GM23338 (cell line): ENCODE results near the gene NF1.

Experiments used
- CTCF ChIP-seq, 2 experiments: fragments of 200-600 bp in 1 of 2; sonication (generic) in 1 of 2; conservative IDR thresholded peaks; 2 replicates each; pipeline versions ENCODE4 v1.5.1 to v1.6.1; 2016 to 2017; ENCODE audit warnings: antibody characterized with exemption in 2 of 2, low read depth in 2 of 2, mild to moderate bottlenecking in 2 of 2, moderate library complexity in 1 of 2
- EZH2 ChIP-seq: fragments of 200-600 bp; sonication (generic); IDR thresholded peaks from one replicate; pipeline ENCODE4 v1.8.0; 2017; ENCODE audit warnings: antibody characterized with exemption, mild to moderate bottlenecking, low read depth; ENCODE audit not compliant: unreplicated experiment
- REST ChIP-seq: IDR thresholded peaks from one replicate; pipeline ENCODE4 v1.6.1; 2018; ENCODE audit warnings: antibody characterized with exemption; ENCODE audit not compliant: unreplicated experiment

- TF ChIP-seq REST (no peak), CTCF (conservative IDR thresholded peaks at IDR 0.05; ENCODE audit: low read depth in 2 of 2) (no peak), EZH2 (no peak)
Measured at GRCh38 chr17:31058976-31059375, 35.8 kb upstream of the NF1 start.
